HCT116 (cell line): Measurements from ENCODE around the gene CRIP3. TPM values are rescaled to one million over a fixed set of nuclear protein-coding genes. Genes with fewer than 3 reads are reported as not detected.

Experiments used
- total RNA-seq: library from RNA; stranded (reverse); gene quantifications from one replicate; pipeline ENCODE4 v1.2.1, GENCODE V29; 2021; ENCODE audit not compliant: unreplicated experiment

Gene CRIP3
- total RNA-seq, 1 experiment from 2014 or later = not detected

Other genes starting within 250 kb of the CRIP3 start
- gene MRPL2, start 249.4 kb downstream of the CRIP3 start, total RNA-seq = 123 TPM
- 16.2 TPM for gene KLC4, start 249.2 kb downstream of the CRIP3 start, total RNA-seq
- 105 TPM for gene PTK7, start 232.5 kb downstream of the CRIP3 start, total RNA-seq
- gene SRF, start 137.6 kb downstream of the CRIP3 start, total RNA-seq = 28.1 TPM
- gene CUL9, start 126.6 kb downstream of the CRIP3 start, total RNA-seq = 36.5 TPM
- 117 TPM for gene DNPH1, start 79.3 kb downstream of the CRIP3 start, total RNA-seq
- gene TTBK1, start 65.3 kb downstream of the CRIP3 start, total RNA-seq = not detected
- not detected for gene SLC22A7, start 10.6 kb downstream of the CRIP3 start, total RNA-seq
- gene ZNF318, start 60.8 kb upstream of the CRIP3 start, total RNA-seq = 15.2 TPM
- 29.9 TPM for gene ABCC10, start 118.7 kb upstream of the CRIP3 start, total RNA-seq
- 1.6 TPM for gene DLK2, start 146.7 kb upstream of the CRIP3 start, total RNA-seq
- gene TJAP1, start 168.7 kb upstream of the CRIP3 start, total RNA-seq = 45.2 TPM
- gene LRRC73, start 201.5 kb upstream of the CRIP3 start, total RNA-seq = 1.2 TPM
- gene YIPF3, start 208.1 kb upstream of the CRIP3 start, total RNA-seq = 84.5 TPM
- 84.6 TPM for gene POLR1C, start 208.3 kb upstream of the CRIP3 start, total RNA-seq